Stimulated activated CD4-positive, alpha-beta T cell treated with anti-CD3 and anti-CD28 coated beads, Interleukin-1b, Interleukin-23, amount 100 ng/mL, for 1 hour (primary cell): ENCODE data around the gene COL23A1.

ENCODE experiments used
- DNase-seq, 2 donors: peaks; one replicate each; pipeline ENCODE4 v3.0.0-alpha.2; 2020; ENCODE audit warnings: low read depth in 2 of 2

The COL23A1 gene

DNA sequence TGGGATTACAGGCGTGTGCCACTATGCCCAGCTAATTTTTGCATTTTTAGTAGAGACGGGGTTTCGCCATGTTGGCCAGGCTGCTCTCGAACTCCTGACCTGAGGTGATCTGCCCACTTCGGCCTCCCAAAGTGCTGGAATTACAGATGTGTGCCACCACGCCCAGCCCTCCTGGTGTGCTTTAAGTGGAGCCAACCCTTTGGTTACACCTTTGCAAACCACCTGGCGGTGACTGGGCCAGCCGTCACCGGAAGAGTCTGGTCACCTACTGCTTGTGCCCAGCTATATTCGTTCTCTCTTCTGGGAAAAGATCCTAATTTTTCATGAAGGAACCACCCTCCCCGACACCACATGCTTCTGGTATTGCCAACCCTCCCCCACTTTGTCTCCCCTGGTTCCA lies 35.9 kb downstream of the COL23A1 start:
- DNase-seq = no peak

DNA sequence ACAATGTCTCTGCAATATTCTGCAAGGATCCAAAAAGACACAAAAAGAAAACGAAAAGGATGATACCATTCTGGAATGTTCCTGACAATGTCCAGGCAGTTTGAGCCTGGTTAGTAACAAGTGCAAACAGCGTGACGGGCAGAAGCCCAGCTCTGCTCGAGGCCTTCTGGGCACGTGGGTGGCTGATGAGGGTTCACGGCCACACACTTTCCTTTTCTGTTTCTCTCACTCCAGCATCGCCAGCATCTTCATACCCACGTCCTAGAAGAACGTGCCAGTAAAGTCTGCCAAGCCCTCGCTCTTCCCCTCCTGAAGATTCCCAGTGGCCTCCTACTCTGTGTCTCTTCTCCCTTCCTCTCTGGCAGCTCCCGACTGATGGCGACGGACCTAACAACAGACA lies 36.7 kb downstream of the COL23A1 start:
- DNase-seq = no peak

DNA sequence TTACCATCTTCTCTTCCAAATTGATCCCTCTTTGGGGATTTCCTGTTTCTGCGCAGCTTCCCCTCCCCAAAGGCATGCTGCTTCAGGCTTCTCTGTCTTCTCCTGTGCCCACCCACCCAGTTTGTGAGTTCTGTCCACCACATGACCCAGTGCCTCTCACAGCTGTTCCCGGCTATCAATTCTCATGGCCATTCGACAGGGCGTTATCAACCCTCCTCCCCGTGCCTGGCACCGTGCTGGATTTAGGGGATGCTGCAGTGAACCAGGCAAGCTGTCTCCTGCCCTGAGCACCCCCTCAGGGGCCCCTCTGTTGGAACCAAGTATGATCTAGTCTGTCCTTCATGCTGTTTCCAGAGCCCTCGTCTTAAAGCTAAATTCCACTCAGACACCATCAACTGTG lies 38.7 kb downstream of the COL23A1 start:
- no peak for DNase-seq

DNA sequence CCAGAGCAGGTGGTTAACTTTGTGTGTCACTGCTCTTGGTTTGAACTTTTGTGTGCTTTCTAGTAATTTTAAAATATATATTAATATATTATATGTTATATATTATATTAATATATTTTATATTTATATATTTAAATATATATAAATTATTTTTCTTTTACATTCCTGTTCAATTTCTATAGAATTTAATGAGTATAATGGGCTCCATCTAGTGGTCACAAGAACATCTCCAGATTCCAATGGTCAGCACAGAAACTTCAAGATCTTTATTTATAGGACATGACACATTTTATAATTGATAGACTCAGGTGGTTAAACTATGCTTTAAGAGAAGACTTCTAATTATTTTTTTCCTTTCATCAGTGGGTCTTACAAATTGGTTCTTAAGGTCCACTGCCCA lies 39.1 kb downstream of the COL23A1 start:
- DNase-seq = no peak

DNA sequence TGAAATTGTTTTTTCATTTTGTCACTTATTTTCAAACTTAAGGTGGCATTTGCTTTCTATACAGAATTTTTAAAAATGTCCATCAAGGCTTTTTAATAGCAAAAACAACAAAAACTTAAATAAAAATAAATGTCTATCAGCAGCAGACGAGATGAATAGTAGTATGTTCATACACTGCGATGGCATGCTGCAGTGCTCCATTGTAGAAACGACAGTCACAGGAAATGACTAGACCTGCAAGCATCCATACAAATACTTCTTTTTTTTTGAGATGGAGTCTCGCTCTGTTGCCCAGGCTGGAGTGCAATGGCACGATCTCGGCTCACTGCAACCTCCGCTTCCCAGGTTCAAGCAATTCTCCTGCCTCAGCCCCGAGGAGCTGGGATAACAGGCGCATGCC lies 41.4 kb downstream of the COL23A1 start:
- DNase-seq = no peak

DNA sequence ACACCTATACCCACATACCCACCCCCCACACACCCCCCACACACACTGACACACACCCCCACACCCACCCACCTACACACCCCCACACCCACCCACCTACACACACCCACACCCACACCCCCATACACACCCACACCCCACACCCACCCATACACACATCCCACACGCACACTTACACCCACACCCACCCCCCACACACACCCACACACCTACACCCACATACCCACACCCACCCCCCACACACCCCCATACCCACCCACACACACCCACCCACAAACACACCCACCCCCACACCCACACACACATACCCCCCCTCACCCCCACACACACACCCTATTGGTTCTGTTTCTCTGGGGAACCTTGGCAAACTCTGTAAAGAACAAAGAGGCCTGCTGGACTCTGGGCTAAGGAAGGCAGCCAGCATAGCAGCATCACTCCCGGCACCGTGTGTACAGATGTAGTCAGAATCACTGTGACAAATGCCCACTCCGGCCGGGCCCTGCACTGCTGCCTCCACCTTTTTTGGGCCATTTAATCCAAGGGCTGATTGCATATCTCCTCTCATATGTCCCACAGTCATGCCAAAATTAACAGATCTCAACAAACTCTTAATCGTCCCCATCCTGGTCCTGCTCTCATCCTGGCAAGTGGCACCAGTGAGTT lies 42.3 kb downstream of the COL23A1 start:
- DNase-seq = no peak

DNA sequence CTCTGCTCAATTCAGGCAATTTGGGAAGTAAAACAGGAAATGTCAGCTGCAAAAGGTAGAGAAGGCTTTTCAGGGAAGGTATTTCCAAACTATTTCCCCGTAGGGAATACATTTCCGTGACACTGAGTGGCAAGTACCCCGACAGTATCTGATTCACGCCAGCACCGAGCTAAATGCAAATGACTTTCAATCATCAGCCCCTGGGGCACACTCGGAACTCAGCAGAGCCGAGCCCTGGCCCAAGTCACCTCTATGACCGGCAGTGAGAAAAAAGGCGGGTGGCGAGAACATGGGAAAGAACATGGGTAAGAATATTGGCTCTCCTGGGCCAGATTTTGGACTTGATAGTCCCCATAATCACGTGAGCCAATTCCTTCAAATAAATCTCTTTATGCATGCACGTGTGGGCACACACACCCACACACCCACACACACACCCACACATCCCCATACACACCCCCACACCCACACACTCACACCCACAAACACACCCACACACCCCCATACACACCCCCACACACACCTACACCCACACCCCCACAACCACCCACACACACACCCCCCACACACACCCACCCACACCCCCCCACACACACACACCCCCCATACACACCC lies 43.0 kb downstream of the COL23A1 start:
- no peak for DNase-seq

DNA sequence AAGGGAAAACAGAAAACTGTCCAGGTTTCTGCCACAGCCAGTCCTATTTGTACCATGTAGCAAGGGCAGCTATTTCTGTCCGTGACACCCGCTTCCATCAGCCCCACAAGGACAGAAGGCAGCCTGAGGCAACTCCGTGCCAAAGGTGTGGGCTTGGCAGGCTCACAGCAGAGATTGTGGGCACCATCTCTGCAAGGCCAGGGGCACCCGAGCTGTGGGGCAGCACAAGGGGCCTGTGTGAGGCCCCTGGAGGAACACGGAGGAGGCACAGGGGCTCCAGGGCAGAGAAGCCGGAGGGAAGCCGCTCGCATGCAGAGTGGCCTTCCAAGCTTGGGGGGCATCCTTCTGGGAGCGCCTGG lies 43.5 kb downstream of the COL23A1 start:
- DNase-seq = no peak

DNA sequence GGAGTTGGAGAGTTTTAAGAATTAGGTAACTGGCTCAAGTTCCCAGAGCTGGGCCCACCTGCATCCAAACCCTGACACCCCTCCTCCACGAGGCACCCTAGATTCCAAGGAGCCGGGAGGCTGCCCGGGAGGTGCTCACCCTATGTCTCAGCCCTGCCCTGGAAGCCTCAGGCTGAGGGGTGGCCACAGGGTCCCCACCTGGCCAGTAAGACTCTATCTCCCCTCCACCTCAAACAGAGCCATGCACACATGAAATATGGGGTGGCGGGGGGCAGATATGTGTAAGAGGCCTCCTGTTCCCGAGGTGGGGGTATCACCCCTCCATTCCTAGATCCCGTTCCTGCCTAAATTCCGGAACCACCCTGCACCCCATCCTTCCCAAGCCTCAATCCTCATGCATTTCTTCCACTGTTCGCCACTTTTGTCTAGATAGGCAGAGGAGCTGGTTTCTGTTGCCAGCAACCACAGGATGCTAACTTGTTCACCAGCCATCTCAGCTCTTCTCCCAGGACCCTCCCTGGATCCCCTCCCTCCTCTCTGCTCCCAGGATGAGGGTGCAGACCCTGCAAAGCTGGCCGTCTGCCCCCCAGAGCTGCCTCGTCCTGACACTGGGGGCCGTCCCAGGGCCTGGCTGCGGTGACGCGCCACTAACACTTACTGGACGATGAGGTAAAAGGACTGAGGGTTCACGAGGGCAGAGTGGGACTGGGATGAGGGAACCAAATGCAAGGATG lies 44.1 kb downstream of the COL23A1 start:
- no peak for DNase-seq

DNA sequence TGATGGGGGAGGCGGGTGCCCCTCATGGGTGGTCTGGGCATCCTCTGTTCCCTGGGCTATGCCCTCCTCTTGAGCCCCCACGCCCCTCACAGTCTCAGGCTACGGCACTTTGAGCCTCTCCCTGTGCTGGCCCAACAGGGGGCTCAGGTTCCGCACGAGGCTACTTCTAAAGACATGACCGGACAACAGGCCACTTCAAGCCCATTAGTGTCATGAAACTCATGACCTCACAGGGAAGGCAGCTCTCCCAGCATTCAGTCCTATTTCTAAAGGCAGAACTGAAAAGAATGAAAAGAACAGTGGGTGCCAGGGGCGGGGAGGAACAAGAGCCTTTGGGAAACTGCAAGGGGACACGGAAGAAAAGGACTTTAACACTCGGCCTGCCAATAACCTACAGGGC lies 45.0 kb downstream of the COL23A1 start:
- no peak for DNase-seq

DNA sequence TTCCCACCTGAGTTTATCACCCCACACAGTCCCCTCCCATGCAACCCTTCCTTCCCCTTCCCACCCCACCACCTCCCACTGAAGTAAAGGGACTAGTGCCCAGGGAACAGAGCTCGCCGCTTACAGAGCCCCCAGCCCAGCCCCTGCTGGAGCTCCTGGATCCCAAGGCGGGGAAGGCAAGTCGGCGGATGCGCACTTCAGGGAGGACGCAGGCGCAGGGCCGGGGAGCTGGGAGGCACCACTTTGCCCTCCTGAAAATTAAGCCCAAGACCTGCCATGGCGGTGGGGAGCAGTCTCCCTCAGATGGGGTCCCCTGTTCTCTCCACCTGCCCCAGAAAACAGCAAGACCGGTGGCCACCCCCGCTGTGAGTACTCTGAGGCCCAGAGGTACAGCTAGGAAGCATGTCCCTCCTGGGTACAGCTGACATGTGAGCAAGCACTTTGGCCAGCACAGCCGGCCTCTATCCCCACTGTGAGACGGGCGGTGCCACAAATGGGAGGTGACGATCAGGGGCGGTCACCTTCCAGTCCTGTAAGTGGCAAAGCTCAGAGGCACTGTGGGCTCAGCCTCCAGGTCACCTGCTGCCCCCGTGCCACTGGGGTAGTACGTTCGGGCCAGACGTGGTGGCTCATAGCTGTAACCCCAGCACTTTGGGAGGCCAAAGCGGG lies 45.9 kb downstream of the COL23A1 start:
- no peak for DNase-seq

DNA sequence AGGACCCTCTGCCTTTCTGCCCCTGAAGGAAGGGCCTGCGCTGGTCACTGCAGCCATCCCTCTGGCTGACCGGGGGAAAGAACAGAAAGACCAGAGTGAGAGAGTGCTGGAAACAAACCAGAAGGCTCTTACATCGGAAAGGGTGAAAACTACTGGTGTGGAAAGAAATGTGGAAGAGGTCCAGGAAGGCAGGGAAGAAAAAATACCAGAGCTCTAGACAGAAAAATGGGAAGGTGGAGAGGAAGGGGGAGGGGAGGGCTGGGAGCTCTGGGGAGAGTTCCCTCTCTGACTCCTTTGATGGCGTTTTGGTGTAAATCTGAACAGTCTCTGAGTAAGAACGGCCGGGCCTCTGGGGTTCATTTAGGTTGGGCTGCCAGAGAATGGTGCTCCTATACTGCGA lies 47.7 kb downstream of the COL23A1 start:
- DNase-seq = no peak

DNA sequence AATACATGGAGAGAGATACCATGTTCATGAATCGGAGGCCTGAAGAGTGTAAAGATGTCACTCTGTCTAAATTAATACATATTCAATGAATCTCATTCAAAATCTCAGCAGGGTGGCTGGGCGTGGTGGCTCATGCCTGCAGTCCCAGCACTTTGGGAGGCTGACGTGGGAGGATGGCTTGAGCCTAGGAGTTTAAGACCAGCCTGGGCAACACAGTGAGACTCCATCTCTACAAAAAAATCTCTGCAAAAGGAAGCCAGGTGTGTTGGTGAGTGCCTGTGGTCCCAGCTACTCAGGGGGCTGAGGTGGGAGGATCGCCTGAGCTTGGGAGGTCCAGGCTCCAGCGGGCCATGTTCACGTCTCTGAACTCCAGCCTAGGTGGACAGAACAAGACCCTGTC lies 49.7 kb downstream of the COL23A1 start:
- DNase-seq = no peak

DNA sequence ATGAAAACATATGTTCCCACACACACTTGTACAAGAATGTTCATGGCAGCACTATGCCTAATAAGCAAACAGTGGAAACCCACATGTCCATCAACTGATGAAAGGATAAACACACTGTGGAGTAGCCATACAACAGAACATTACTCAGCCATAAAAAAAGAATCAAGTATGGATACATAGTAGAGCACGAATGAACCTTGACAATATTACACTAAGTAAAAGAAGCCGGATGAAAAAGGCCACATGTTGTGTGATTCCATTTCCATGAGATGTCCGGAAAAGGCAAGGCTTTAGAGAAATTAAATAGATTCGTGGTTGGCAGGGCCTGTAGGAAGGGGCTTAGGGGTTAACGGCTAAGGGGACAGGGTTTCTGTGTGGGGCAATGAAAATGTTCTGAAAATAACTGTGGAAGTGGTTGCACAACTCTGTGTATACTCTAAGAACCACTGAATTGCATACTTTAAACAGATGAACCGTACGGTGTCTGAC lies 51.4 kb downstream of the COL23A1 start:
- no peak for DNase-seq

DNA sequence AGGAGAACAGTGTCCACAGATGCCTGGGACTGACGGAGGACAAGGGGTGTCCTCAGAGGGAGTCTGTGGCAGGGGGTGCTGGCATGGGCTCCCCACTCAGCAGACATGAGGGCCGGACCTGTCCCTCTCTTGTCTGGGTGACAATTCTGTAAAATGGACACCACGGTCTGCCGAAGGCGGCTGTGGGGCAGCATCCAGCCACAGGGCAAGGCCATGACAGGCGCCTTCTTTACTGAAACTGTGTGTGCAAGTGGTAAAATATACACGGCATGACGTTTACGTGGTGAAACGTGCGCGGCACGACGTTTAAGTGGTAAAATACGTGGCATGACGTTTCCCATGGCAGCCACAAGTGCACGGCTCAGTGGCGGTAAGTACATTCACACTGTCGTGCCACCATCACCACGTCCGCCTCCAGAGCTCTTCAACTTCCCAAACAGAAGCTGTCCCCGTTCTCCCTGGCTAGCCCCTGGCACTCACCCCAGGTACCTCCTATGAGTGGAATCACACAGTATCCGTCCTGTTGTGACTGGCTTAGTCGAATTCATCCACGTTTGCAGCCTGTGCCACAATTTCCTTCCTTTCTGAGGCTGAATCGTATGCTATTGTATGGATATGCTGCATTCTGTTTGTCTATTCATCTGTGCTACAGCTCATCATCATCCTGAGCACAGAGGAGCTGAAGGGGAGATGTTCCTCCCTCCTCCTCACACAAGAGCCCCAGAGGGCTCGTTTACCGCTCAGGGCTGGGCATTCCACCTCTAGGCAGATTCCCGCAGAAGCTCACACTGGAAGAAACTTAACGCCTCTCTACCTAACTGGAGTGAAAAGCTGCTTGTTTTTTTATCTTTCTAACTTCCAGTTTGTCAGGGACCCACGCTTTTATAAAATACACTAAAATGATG lies 52.5 kb downstream of the COL23A1 start:
- DNase-seq = no peak

DNA sequence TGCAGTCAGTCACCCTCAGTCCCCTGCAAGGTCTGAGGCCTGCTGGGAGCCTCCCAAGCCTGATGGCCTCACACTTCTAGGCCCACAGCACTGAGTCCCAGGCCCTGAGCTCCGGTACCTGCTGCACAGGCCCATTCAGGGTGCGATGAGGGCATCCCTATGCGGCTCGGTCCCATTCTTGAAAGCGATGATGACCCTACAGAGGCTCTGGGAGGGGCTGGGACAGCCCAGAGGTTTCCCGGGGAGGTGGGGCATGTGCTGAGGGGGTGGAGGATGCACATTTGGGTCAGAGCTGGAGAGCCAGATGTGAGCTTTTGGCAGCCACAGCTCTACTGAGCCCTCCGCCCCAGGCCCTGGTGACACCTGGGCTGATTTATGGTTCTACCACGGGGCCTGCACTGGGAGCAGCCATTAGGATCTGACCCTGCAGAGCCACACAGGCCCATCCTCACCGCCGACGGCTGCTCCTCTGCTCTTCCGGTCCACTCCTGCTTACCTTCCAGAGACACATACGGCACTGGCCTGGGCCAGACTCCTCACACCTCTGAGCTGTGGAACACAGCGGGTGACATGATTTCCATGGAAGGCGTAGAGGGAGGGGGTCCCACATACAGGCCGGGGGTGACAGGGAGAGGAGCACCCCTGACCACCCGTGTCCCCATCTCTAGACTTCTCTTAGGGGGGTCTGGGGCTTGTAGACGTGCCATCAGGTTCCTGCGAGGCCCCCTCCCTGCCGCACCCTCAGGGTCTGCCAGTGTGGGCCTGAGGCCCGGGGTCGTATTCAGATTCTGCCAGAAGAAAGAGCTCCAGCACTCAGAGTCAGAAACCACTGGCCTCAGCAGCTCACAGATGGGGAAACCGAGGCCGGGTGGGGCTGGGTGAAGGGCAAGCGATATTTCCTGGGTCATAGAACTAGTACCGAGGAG lies 53.4 kb downstream of the COL23A1 start:
- DNase-seq = no peak

DNA sequence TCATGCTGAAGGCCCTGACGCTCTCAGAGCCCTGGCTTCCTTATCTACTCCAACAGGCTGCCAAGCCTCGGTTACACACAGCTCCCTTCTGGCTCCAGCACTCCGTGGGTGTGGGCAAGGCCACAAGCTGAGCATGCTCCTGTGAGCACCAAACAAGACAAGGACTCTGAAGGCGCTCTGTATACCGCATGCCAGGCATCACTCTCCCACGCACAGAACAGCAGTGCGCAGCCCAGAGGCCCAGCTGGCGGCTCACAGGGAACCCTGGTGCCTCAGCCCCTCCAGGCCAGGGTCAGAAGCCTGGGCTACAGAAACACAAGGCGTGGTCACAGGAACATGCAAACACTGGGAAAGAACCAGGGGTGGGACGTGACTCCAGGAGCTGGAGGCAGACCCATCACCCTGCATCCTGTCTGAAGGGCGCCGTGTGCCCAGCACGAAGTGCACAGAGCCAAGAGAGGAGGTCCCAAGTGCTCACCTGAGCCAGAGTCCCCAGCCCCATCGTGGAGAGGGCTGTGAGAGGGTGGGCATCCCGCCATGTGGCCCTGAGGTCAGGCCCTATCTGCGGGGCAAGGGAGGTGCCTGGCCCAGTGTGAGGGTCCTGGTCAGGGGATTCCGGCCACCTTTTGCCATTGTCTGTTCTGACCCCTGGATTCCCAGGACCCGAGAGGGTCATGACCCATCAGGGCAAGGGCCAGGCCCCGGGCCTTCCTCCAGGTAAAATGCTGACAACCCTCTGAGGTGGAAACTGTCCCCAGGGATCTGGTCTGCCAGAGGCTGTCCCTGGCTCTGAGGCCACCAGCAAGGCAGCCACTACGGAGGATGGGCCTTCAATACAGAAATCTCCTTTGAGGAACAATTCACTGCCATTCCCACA lies 54.7 kb downstream of the COL23A1 start:
- DNase-seq = no peak

DNA sequence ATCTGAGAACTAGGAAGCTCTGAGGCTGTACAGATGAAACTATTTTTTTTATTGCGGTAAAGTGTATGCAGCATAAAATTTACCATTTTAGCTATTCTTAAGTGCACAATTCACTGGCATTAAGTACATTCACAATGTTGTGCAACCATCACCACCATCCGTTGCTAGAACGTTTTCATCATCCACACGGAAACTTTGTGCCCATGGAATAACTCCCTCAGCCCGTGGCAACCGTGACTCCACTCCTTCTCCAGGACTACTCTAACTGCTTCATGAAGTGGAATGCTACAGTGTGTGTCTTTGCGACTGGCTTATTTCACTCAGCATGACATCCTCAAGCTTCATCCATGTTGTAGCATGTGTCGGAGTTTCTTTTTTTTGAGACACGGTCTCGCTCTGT lies 57.1 kb downstream of the COL23A1 start:
- DNase-seq = no peak

DNA sequence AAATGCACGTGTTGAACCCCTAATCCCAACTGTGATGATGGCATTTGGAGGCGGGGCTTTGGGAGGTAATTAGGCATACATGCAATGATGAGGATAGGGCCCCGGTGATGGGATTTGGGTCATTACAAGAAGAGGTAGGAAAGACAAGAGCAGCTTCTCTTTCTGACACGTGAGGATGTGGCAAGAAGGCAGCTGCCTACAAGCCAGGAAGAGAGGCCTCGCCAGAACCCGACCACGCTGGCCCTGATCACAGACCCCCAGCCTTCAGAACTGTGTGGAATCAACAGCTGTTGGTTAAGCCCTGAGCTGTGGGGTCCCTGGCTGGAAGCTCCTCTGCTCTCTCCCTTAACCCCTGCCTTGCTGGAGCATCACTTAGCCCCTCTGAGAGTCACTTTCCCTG lies 57.5 kb downstream of the COL23A1 start:
- no peak for DNase-seq

DNA sequence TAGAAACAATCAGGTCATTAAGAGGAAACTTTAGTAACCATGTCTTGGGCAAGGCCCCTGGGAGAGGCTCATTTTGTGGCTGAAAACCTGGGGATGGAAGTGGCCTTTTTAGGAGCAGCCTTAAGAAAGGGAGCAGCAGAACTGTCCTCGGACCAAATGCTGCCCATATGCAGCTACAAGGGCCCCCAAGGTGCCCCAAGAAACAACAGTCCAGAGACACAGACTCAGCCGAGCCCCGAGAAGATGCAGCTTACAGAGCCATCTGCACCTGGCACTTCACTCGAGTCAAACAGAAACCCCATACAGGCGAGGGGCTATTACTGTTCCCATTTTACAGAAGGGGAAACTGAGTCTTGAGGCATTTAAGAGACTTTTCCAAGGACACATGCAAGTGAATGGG lies 58.0 kb downstream of the COL23A1 start:
- DNase-seq = no peak
